ENCODE data around the gene TBK1.

GRCh38 chr12:64411427-64411826, 40.5 kb upstream of the TBK1 start:
- TF ChIP-seq POLR2A (IDR thresholded peaks at IDR 0.05) = no peak
- no peak for TF ChIP-seq CTCF (IDR thresholded peaks at IDR 0.05 in 8 of 11, conservative IDR thresholded peaks at IDR 0.05 in 3 of 11)
- TF ChIP-seq POLR2AphosphoS5 (IDR thresholded peaks at IDR 0.05) = no peak

All from spleen (tissue), 7 donors.